Activated T-cell treated with anti-CD3 and anti-CD28 coated beads, Interleukin-2, amount 50 U/mL, for 1 hour (primary cell): Measurements from ENCODE around the gene ZNF407.

Experiments
- DNase-seq: peaks from one replicate; pipeline ENCODE4 v3.0.0-alpha.2; 2020

The ZNF407 gene

DNA sequence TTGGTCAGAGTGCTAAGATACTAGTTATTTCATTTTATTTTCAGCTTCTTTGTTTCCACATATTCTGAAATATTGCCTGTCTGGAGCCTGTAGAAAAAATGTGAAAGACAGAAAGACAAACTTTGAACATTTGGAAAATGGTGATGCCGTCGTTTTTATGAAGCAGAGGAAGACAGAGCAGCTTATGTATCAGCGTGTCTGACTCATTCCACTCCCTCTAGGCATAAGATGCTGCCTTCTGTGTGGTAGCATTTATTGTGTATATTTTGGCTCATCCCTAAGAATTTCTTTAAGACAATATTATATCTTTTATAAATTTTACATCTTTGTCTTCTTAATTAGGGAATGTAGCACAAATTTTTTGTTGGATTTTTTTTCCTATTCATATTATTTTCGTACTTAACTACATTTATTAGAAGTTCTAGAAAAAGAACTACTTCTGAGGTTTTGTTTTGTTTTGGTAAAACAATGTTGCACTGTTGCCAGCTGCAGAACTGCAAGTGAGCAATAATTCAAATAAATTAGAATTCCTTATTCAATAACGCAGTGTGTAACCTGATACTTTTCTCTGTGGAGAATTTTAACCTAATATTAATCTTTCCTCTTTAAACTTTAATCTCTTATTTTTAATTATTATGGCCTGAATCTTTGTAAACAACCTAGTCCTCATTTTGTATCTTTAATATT is 300.4 kb downstream of the ZNF407 start:
- no peak for DNase-seq

DNA sequence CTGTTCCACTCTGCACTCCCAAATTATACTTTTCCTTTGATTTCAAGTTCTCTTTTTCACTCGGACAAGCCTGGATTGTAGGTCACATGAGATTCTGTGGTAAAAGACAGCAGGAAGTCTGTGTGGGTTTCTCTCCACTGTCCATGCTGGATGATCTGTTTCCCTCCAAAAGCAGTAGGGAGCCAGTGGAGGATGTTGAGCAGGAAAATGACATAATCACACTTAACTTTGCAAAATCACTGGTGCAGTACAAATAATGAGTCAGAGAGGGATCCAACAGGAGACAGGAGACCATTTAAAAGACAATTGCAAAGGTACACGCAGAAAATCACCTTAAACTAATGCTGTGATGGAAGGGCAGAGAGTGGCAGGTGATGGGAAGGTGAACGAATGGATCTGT is 301.3 kb downstream of the ZNF407 start:
- DNase-seq, result no peak

DNA sequence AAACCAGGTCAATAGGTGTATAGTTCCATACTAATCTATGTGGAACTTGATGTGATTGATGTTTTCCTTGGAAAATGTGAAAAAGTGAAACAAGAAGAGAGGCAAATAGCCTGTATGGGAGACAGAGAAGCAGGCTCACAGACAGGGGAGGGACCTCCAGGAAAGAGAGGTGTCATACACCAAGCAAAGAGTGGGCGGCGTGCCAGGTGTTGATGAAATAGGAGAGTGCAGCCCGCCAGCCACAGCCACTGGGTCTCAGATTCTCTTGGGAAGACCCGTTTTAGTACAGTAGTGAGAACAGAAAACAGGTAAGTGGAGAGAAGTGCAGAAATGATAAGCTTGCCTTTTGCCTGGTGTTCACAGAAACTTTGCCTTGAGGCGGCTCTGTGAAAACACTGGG is 301.9 kb downstream of the ZNF407 start:
- DNase-seq, result no peak

DNA sequence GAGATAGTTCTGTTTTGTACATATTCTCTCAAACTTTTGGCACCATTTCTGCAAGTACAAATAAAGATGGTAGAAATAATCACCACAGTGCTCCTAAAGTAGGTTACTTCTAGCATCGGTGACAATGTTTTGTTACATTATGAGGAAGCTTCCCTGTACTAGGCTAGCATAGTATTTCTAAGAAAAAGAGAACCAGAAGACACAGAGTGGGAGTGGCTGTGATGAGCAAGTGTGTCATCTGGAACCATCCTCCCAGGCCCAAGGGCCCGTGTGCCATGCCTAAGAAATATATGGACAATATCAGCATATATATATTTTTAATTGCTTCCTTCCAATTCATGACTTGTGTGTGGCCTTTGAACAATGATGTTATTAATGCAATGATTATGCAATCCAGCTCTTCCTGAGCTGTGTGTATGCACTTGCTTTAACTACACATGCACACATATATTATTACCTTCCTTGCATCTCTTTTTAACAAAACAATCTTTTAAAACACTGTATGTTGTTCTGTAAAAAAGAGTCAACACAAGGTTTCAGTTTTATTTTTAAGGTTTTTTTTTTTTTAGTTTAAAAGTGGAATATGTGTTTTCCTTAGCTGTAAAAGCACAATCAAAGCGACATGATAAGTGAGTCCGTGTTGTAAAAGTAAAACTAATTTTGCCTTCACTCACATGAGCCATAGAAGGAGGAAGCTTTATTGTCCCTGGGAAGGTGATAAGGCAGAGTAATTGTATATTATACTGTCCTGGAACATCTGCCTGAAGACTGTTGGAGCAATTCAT is 303.9 kb downstream of the ZNF407 start:
- no peak for DNase-seq

DNA sequence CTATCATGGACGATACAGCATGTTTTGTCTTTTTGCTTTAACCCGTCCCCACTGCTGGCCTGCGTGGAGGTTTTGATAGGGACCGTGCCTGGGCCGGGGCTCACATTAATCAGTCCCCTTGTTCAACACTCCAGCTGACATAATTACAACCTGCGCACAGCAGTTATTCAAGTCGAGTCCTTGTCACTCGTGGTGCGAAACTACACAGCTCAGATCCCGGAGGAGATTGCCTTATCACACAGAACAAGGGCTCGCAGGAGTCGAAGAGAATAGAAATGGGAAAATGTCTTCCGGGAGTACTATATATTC is 304.4 kb downstream of the ZNF407 start:
- no peak for DNase-seq

DNA sequence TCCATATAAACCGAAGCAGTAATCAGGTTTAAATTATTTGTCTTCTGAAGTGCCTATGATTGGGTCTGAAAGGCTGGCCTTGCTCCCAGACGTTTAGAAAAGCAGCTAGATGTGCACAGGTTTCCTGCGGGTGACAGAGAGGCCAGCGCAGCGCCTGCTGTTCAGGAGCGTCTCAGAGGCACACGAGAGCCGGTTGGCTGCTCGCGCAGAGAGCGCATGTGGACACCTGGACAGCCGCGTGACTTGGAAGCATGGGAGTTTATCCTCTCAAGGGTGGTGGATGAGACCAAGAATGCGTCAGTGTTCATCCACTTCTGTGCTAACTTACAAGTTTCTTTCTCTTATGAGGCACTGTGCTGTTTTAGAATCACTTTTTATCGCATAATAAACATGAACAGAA is 307.6 kb downstream of the ZNF407 start:
- no peak for DNase-seq

DNA sequence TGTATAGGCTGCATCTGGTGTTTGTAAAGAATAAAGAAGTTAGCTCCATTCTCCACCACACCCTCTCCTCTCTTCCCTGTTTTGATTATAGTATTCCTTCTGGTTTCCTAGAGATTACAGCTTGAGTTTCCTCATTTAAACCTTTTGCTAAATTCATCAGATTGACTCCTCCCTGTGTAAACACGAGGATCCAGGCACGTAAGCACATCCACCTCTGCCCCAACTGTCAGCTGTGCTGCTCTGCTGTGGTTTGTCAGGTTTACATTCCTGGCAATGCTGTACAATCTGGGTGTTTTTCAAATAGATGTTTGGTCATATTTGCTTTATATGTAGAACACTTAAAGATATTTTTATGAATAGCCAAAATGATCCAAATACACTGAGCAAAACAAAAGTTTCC is 308.5 kb downstream of the ZNF407 start:
- DNase-seq, result no peak

DNA sequence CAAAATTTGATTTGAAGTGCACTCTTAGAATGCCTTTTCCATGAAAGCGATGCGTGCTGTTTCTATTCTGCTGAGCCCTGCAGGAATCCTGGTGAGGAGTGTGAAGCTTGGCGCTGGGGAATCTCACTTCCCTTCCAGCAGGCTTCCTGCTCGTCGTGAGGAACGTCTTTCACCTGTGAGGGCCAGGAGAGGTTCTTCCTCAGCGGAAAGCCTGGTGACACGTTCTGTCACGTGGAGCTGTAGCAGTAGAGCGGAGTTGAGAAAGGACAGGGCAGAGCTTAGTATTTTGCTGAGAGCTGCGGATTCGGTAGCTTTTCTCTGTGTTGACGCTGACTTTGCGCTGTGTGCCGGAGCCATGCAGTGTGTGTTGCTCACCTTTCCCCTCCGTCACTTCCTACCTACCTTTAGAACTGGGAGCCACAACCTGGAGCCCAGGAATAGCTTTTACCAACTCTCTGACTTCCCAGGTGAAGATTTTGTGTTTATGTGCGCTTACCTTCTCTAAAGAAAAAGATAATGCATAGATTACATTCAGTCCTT is 316.5 kb downstream of the ZNF407 start:
- no peak for DNase-seq

DNA sequence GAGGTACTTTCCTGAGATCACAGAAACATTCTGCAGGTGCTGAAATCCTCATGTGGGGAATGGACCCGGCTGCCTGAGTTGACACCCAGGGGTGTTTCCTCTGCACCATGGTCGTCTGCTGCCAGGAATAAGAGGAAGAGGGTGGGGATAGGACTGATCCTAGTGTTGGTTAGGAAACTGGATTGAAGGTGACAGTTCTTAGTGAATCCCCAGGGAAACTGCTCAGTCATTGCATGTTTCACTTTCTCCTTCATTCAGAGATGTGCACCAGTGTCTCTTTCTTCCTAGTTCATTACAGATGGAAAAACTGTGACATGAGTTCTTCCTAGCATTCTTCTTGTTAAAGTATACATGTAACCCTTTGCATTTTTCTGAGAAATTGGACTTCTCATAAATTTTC is 317.0 kb downstream of the ZNF407 start:
- DNase-seq, result no peak

DNA sequence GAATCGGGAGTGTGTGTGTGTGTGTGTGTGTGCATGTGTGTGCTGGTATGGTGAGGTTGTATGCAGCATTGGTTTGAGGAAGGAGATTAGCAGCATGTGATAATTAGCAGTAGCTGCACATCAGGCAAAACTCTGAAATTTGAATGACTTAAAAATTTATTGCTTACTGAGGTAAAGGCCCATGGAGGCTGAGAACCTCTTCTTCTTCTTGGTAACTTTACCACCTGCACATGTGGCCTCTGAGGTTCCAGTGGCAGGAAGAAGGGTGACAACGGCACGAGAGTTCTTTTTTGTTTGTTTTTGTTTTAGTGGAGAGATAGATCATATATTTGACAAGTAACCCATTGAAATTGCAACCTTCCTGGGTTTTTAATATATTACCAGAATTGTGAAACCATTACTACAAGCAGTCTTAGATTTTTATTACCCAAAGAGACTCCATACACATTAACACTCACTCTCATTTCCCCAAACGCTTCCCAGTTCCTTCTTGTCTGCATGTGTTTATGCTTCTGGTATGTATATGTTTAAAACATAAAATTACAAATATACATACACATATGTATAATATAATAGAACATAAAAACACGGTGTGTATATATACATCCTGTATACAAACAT is 319.2 kb downstream of the ZNF407 start:
- DNase-seq, result no peak

DNA sequence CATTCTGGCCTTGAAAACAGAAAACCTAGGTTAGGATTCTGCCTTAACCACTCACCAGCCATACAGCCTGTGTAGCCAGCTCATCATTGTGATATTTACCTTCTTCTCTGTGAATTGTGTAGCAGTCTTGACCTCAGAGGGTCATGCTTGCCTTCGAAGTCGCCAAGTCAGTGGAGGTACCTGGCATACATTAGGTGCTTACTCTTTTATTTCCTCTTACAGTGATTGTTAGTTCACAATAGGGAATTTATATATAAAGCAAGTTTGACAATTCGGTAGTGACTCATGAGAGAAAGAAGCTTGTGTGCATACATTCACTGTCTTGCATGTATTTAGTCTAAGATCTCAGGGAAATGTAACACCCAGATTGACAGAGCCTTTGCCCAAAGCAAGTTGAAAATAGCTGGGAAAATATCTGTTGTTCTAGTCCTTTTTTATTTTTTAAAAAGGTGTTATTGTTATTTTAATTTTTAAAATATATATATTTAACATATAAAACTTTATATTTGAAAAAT is 320.7 kb downstream of the ZNF407 start:
- DNase-seq, result no peak

DNA sequence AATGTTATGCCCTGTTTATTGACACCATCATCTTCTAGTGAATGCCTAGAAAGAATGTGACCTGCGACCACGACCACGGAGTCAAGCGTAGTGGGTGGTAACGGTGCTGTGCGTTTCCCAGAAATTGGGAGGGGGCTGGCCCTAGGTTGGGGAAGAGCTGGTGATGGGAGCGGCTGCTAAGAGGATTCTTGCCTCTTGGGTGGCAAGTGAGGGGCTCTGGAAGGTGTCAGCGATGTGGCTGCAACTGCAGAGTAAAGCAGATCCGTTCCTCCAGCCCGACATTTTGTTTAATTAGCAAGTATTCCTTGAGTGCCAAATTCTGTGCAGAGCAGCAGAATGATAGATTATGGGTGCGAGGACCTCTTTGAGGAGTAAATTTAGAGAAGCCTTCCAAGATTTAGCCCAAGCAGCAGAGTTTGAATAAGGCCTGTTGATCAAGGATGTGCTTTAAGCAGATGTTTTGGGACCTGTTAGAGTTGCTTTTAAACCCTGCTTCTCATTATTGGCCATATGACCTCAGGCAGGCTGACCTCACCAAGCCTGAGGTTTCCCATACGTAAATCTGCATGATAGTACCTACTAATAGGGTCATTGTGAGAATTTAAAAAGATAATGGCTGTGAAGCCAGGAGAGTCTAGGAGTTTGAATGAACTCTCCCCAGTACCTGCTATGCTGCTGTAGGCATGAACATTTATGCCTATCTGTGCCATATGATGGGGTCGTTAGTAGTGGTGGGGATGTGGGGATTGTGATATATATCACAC is 323.6 kb downstream of the ZNF407 start:
- no peak for DNase-seq

DNA sequence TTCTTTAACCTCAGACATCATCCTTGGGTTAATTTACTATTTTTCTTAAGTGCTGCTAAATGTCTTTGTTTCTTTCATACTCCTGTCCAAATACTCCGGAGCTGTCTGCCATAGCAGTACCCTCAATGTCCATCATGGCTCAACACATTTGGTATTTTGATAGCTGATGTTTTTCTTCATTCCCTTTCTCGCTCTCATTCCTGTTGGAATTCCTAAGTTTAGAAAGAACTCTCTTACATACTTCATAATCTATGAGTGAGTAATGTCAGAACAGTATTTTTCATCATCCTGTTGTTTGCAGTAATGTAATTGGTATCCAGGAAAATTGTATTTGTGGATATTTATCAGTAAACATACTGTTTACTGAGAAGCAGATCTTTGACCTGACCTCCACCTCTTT is 328.4 kb downstream of the ZNF407 start:
- no peak for DNase-seq

DNA sequence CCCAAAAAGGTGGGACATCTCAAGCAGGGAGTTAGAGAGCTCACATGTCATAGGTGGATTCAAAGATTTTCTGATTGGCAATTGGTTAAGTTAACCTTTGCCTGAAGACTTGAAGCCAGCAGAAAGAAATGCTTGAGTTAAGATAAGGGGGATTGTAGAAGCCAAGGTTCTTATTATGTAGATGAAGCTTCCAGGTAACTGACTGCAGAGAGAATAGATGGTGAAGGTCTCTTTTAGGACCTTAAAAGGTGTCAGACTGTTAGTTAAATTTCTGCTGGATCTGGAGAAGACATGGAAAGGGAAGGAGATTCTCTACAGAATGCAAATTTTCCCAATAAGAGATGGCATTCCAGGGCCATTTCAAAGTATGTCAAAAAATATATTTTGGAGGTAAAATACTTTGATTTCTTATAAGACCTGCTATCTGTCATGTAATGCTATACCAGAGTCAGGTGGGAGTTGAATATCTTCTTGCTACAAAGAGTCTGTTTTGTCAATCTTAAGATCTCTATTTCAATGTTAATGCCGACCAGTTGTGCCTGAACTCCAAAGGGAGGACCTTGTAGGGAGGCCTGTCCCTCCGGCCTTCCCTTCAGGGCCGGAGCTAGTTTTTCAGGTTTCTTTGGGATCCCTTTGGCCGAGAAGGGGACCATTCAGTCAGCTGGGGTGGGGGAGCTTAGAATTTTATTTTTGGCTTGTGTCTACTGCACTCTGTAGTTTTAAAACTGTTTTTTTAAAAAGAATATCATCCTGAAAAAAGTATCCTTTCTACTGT is 330.7 kb downstream of the ZNF407 start:
- no peak for DNase-seq

DNA sequence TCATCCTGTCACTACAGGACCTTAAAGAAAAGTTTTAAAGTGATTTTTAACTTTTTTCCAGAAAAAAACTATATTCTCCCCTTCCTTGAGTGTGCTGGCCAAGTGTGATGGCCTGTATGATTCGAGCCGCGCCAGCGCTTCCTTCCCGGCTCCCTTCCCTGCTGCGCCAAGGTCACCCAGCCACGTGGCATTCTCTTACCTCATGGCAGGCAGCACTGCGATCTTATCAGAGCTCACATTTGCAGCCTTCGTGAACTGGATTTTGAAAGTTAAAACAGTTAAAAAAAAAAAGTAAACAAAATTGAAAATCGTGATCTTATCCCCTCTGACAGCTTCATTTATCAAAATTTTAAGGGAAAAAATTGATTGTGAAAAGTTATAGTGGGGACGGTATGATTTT is 331.4 kb downstream of the ZNF407 start:
- DNase-seq, result no peak

DNA sequence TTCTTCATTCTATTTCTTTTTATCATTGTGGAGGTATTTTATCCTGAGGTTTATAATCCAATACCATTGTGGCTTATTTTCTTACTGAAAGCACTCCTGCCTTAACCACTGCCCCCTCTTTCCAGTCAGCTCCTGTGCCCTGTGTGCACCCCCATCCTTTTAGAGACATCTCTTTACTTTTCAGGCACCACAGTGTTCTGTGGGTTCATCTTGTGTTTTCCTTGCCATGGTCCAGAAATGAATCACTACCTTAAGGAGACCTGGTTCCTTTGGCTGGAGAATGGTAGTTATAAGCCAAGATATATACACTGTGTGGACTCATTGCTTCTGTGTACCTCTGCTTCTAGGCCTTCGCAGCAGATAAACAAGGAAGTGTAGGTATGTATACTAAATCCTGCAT is 332.9 kb downstream of the ZNF407 start:
- DNase-seq, result no peak

DNA sequence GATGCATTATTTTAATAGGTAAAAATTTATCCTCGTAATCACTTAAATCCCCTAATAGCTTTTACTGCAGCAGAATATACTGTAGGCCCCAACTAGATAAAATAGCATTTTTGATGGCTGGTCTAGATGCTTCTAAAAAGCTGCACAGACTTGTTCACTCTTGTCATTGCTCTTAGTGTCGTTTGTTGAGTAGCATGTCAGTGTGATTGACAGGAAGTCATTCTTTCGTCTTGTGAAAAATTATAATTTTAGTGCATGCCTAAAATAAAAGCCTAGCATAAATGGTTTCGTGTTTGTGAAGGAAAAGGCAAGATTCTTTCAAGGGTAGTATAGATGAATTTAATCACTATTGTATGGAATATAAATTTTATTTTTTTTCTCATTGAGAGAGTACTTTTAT is 336.3 kb downstream of the ZNF407 start:
- DNase-seq, result no peak

DNA sequence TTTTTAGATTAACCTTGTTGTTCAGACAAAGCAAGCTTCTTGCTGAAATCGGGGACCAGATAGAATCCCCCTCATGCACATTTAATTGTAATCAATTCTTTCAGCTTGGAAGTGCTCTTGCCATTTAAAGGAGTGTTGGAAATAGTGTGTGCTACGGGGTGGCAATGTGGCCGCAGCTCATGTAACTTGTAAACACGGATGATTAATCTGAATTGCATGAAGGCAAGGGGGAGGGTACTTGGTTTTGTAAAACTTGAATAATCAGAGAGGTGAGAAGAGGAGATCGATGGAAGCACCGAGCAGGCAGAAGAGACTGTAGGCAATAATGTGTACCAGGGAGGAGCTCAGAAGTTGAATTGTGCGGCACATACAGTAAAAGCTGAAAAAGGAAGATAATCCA is 337.8 kb downstream of the ZNF407 start:
- no peak for DNase-seq

DNA sequence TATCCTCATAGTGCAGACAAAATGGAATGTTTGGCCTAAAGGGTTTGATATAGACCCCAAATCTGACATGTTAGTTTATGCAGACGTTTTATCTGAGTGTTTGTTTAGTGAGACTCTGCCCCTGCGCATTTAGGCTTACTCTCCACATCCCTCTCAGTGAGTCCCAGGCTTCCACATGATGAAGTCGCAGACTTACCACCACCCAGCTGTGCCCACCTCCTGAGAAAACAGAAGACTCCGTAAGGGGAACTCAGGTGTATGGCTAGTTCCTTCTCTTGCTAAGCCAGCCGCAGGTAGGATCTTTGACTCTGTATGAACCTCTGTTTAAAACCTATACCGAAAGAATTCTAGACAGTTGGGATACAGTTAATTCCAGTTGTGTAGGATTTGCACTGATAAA is 338.7 kb downstream of the ZNF407 start:
- DNase-seq, result no peak

DNA sequence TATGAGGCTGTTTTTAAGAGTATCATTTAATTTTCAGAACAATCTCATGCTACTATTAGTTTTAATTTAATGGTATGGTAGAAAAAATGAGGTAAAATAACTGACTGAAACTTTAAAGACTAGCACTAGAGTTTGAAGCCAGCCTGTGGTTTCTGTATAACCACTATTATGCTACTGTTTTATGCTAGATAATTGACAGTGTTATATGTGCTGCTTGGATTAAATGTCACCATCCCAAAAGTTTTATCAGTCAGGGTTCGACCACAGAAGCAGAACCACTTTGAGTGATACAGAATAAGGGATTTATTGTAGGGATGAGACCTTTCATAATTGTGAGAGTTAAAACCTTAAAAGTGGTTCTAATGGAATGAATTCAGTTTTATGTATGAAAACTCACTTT is 339.6 kb downstream of the ZNF407 start:
- DNase-seq, result no peak

DNA sequence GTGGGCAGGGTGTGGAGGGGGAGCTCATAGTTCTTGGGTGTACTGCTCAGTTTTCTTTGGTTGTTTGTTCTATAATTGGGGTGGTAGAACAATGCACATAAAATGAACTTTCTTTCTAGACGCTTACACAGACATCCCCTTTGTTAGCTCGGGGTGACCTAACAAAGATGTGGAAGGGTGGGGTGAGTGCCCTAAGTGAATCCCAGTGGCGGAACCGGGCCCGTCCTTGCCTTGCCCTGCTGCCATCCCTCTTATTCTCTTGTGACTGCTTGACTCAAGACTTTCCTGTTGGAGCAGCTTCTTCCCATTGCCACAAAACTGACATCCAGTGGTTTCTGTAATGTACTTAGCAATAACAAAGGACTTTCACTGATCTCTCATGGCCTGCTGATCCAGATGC is 343.2 kb downstream of the ZNF407 start:
- no peak for DNase-seq

DNA sequence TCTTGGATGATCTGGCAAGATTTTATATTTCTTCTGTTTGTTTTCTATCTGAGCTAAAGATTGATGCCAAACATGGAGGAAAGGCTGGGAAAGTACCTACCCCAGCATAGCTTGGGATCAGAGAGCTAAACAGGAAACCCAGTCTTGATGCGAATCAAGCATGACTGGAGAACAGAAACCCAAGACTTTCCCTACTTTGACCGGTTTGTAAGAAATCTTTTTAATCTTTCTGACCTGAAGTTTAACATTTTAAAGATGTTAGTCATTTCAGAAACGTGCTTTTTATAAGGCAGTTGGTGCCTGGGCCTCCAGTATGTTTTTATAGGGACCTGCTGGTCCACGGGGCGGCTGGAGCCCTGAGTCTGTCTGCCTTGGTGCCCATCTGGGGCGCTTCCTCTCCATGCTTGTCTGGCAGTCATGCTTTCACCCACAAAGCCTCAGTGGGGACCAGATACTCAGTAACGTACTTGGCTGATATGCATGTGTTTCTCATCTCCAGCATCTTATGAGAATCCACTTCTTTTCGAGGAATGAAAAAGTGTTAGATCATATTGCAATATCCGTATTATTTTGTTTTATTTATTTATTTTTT is 344.7 kb downstream of the ZNF407 start:
- DNase-seq, result no peak
